ENCODE data around the gene NTN1.

The NTN1 gene

GRCh38 chr17:9035249-9035648 is 13.9 kb downstream of the NTN1 start:
- DNase-seq (ENCODE audit: low read depth in 3 of 3, low spot score in 1 of 3): no peak

GRCh38 chr17:9036336-9036735 is 15.0 kb downstream of the NTN1 start:
- DNase-seq (ENCODE audit: low read depth in 3 of 3, low spot score in 1 of 3): no peak

DNA sequence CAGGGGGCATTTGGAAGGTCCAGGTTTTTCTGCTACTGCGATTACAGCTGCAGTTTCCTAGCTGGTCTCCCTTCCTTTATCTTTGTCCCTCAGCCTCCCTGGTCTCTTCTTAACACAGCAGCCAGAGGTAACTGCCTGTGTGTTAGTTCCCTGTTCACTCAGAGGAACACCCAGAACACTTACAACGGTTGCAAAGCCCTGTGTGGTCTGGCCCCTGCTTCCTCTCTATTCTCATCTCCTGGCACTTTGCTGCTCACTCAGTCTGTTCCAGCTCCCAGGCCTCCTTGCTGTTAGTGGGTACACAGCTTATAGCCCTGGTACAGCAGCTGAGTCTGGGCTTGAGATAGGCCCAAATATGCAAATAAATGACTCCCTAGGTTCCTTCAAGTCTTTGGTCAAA is 16.4 kb downstream of the NTN1 start:
- DNase-seq (ENCODE audit: low read depth in 3 of 3, low spot score in 1 of 3): no peak

DNA sequence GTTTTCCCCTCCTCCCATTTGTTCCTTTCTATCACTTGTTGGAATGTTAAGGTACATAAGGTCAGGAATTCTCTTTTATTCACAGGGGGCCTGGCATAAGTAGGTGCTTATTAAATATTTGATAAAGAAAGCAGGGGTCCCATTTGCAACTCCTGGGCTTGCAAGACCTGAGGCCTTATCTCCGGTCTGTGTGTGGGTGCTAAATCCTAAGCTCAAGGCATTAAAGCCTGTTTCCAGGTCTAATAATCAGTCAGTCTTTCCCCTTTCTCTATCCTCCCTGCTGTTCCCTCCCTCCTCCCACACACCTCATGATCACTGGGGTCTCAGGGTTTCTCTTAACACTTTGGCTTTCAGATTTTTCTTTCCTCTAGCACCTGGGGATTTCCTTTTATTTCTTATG is 17.1 kb downstream of the NTN1 start:
- no peak for DNase-seq (ENCODE audit: low read depth in 3 of 3, low spot score in 1 of 3)

- DNase-seq (ENCODE audit: low read depth in 3 of 3, low spot score in 1 of 3): no peak
Observed at GRCh38 chr17:9044772-9045463, 23.6 kb downstream of the NTN1 start.

GRCh38 chr17:9050801-9051401 is 29.6 kb downstream of the NTN1 start:
- no peak for DNase-seq (ENCODE audit: low read depth in 3 of 3, low spot score in 1 of 3)

DNA sequence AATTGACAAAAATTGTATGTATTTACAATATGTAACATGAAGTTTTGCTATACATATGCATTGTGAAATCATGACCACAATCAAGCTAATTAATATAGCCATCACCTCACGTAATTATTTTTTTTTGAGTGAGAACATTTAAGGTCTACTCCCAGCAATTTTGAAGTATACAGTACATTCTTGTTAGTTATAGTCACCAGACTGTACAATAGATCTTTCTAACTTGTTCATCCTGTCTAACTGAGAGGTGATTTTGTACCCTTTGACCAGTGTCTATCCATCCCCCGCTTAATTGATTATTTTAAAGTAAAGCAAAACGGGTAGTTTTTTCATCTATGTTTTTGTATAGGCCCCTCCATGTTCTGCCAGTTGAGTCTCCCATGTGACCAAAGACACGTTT is 30.3 kb downstream of the NTN1 start:
- DNase-seq (ENCODE audit: low read depth in 3 of 3, low spot score in 1 of 3): no peak

- no peak for DNase-seq (ENCODE audit: low read depth in 3 of 3, low spot score in 1 of 3)
Observed at GRCh38 chr17:9052921-9053320, 31.6 kb downstream of the NTN1 start.

DNA sequence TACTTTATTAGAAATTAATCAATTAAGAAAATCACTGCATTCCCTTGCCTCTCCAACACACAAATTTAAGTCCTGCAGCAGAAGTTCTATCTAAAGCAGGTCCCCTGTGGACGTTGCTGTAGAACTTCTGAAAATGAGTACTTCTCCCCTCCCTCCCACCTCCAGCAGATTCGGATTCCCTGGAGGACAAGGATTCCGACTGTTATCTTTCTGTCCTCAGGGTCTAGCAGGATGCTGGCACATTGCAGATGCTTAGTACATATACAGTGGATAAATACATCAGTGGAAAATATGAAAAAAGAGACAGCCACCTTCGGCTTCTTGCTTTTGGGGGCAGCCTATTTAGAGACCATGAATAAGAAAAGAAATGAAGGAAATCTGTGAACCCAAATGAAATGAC is 32.1 kb downstream of the NTN1 start:
- DNase-seq (ENCODE audit: low read depth in 3 of 3, low spot score in 1 of 3): no peak

- DNase-seq (ENCODE audit: low read depth in 3 of 3, low spot score in 1 of 3): no peak
Observed at GRCh38 chr17:9054126-9054975, 33.0 kb downstream of the NTN1 start.

DNA sequence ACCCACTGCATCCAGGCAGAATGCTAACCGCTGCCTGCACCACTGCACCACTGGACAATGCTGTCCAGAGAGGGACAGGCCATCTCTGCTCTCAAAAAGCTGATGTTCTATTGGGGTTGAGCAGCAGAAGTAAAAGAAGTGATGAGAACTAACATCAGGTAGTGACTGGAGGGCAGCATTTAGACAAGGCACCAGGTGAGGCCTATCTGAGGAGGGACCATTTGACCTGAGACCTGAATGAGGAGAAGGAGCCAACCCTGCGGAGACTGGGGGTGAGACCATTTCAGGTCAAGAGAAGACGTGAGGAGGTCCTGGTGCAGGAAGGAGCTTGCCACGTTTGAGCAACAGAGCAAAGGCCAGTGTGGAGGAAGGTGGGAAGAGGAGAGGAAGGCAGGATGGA is 34.0 kb downstream of the NTN1 start:
- DNase-seq (ENCODE audit: low read depth in 3 of 3, low spot score in 1 of 3): no peak

DNA sequence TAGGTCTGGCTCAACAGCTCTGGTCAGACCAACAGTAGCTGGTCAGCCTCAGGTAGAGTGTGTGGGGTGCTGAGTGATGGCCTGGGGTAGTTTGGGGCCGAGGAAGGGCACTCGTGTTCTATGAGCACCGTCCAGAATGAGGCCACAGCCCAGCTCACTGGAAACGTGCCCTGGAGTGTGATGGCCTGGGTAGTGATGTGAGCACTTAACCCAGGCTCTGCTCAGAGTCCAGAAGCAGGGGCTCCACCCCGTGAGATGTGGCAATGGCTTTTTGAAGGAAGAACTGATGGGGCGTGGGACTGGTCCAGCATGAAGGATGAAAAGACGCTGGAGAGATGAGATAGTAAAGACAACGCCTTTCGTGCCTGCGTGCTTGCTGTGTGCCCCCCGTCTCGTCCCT is 35.3 kb downstream of the NTN1 start:
- DNase-seq (ENCODE audit: low read depth in 3 of 3, low spot score in 1 of 3): no peak

- DNase-seq (ENCODE audit: low read depth in 3 of 3, low spot score in 1 of 3): no peak
Observed at GRCh38 chr17:9057310-9057709, 36.0 kb downstream of the NTN1 start.

DNA sequence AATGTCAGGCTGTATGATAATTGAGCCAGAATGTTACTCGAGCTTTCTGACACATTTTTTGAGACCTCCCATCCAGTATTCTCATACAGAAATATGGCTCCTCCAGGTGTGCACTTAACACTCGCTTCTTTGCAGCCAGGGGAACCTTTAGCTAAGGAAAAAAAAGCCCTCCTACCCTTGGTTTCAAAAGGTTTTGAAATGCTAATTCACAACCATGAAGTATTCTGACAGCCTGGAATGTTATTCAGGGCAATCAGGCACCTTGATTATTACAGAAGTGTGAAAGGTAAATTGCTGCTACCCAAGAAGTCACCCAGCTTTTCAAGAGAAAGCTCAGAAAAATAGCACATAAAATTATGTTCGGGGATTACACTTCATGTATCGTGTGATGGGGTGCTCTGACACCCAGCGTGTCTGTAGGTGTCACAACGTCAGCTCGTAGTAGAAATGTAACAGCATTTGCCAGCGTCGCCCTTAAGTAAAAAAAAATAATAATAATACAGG is 41.1 kb downstream of the NTN1 start:
- DNase-seq (ENCODE audit: low read depth in 3 of 3, low spot score in 1 of 3): no peak

- DNase-seq (ENCODE audit: low read depth in 3 of 3, low spot score in 1 of 3): no peak
Observed at GRCh38 chr17:9064311-9064834, 43.1 kb downstream of the NTN1 start.

DNA sequence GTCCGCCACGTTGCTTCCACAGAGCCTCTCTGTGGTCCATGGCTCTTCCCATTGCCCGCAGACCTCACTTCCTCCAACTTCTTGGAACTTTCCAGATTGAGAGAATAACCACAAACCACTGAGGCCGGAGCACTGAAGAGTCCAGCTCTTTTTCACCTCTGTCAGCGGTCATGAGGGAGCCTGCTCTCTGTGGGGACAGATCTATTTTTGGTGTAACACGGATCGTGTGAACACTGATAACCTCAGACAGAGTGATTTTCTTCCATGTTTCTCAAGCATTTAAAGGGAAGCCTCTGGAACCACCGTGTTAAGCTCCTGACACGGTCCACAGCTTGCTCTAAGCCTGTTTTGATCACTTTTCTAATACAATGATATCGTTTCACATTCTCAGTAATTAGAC is 49.7 kb downstream of the NTN1 start:
- DNase-seq (ENCODE audit: low read depth in 3 of 3, low spot score in 1 of 3): no peak

GRCh38 chr17:9071811-9072498 is 50.6 kb downstream of the NTN1 start:
- DNase-seq (ENCODE audit: low read depth in 3 of 3, low spot score in 1 of 3): no peak

- DNase-seq (ENCODE audit: low read depth in 3 of 3, low spot score in 1 of 3): no peak
Observed at GRCh38 chr17:9072696-9073339, 51.5 kb downstream of the NTN1 start.

- no peak for DNase-seq (ENCODE audit: low read depth in 3 of 3, low spot score in 1 of 3)
Observed at GRCh38 chr17:9074131-9074530, 52.8 kb downstream of the NTN1 start.

- DNase-seq (ENCODE audit: low read depth in 3 of 3, low spot score in 1 of 3): no peak
Observed at GRCh38 chr17:9079461-9080103, 58.3 kb downstream of the NTN1 start.
